GM12864 (cell line): Measurements from ENCODE around the gene GLYAT.

Experiments used
- DNase-seq: peaks from one replicate; pipeline ENCODE4 v3.0.0-alpha.2; 2011; ENCODE audit warnings: low read depth
- H3K4me3 ChIP-seq: 2 replicates; pipeline ENCODE4 v1.5.1; 2011; ENCODE audit warnings: mild to moderate bottlenecking, low read depth, low read length, control low read depth
- CTCF ChIP-seq: IDR thresholded peaks from 2 replicates; pipeline ENCODE4 v1.5.1; 2011; ENCODE audit warnings: low read depth, mild to moderate bottlenecking, moderate library complexity, low read length, control low read depth, inconsistent platforms; ENCODE audit errors: missing control alignments

Gene GLYAT

DNA sequence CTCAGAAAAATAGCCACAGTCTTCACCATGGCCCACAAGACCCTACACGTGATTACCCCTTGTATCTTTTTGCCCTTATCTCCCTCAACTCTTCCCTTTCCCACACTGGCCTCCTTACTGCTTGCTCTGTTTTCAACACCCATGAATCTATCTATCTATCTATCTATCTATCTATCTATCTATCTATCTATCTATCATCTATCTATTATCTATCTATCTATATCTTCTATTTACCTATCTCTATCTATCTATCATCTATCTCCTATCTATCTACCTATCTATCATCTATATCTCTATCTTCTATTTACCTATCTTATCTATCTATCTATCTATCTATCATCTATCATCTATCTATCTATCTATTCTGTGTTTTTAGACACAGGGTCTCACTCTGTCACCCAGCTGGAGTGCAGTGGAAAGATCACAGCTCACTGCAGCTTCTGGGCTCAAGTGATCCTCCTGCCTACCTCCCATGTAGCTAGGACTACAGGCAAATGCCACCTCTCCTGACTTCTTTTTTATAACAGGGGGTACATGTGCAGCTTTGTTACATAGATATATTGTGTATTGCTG, 55.1 kb downstream of the GLYAT start:
- DNase-seq = no peak
- H3K4me3 ChIP-seq = no peak overlapping the region
- no peak for TF ChIP-seq CTCF

DNA sequence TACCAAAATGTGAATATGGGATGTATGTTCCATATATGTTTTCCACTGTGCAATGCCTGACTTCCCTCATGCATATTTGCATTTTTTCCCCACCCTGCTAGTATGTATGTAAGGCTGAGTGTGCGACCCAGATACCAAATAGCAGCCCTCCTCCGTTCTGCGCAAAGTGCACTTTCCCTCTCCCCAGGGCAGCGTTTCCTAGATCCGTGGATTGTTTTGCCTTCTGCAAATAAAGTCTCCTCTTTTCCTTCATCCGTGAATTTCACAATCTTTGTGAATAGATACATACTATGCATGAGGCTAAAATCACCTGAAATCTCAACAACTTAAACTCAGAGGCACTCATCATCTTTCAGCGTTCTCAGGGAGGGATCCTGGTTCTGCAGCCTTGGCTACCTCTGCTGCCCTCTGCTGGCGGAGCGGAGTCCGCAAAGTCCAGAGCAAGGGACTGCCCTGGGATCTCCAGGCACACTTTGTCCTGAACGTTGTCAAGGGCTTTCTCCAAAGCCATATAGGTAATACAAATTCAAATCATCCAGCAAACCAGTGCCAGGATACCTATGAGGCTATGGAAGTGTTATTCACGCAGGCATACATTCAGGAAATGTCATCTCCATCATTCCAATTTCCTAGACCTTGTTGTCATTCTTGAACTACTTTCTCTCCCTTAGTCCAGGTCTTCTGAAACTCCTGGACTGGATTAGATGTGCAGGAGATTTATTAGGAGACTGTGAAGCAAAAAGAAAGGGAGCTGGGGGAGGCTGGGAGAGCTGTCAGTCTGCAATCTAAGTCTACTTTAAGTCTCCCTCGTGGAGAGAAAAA, 56.2 kb downstream of the GLYAT start:
- peak; percentile 95 for TF ChIP-seq CTCF
- no peak overlapping the region for H3K4me3 ChIP-seq
- DNase-seq = peak; percentile 13

GRCh38 chr11:58674609-58675008, 57.1 kb downstream of the GLYAT start:
- no peak overlapping the region for H3K4me3 ChIP-seq
- TF ChIP-seq CTCF = no peak
- DNase-seq = no peak

- DNase-seq = no peak
- no peak for TF ChIP-seq CTCF
- H3K4me3 ChIP-seq = no peak overlapping the region
Measured at GRCh38 chr11:58671983-58672633, 59.6 kb downstream of the GLYAT start.

DNA sequence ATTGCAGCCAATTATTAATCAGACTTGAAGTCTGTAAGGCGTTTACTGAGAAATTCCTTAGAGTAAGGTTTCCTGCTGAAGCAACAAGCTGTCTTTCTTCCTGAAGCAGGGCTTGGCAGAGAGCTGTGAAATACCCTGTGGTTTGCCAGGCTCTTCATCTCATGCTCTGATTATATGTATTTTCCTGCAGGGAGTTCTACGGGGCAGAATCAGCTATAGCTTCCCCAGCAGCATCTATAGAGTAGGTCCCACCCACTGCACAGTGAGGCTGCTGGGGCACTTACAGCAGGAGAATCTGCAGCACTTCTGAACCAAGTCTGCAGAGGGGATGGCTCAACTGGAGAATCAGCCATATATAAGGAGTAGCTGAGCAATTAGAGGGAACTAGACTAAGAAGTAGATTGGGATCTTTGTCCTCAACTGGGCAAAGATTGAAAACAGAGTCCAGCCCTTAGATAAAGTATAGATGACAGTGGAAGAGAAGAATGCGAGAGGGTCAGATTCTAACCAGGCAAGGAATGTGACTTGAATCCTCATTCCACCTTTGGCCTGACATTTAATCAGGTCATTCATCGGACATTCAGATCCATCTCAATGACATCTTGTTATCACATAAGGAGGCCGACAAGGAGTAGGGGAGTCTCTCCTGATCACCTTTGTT, 71.7 kb downstream of the GLYAT start:
- DNase-seq = no peak

GRCh38 chr11:58659404-58659803, 72.3 kb downstream of the GLYAT start:
- no peak overlapping the region for H3K4me3 ChIP-seq
- no peak for TF ChIP-seq CTCF
- no peak for DNase-seq

More for the DNA sequence above, 71.7 kb downstream of the GLYAT start:
- no peak overlapping the region for H3K4me3 ChIP-seq
- no peak for TF ChIP-seq CTCF
